BLaER1 treated with 17β-estradiol and CSF1 and Interleukin-3, amounts not matched to agents 10 nM and 100 nM (cell line): Measurements from ENCODE around the gene PIK3R2.
"Not testable (repeated sequence)": the region's sequence is repeated elsewhere in the genome, so short reads cannot be mapped to it uniquely, and the experiment has no call there.

ENCODE experiments used
- H3K27ac ChIP-seq, 11 experiments: shearing (Covaris generic); formaldehyde crosslinking; 2 replicates each; pipeline ENCODE4 v1.8.1; 2022
- H3K27me3 ChIP-seq, 11 experiments: shearing (Covaris generic); formaldehyde crosslinking; 2 replicates each; pipeline ENCODE4 v1.8.1; 2022
- H3K36me3 ChIP-seq, 11 experiments: shearing (Covaris generic); formaldehyde crosslinking; 2 replicates each; pipeline ENCODE4 v1.8.1; 2022
- H3K4me1 ChIP-seq, 10 experiments: shearing (Covaris generic); formaldehyde crosslinking; 2 replicates each; pipeline ENCODE4 v1.8.1; 2022
- H3K4me2 ChIP-seq, 11 experiments: shearing (Covaris generic); formaldehyde crosslinking; 2 replicates each; pipeline ENCODE4 v1.8.1; 2022
- H3K4me3 ChIP-seq, 10 experiments: shearing (Covaris generic); formaldehyde crosslinking; 2 replicates each; pipeline ENCODE4 v1.8.1; 2022
- H3K9ac ChIP-seq, 11 experiments: shearing (Covaris generic); formaldehyde crosslinking; 2 replicates each; pipeline ENCODE4 v1.8.1; 2022
- H3K9me3 ChIP-seq, 11 experiments: shearing (Covaris generic); formaldehyde crosslinking; replicated peaks in 1 of 11; 2 replicates each; pipeline ENCODE4 v1.8.1; 2022
- H4K20me1 ChIP-seq, 11 experiments: shearing (Covaris generic); formaldehyde crosslinking; 2 replicates each; pipeline ENCODE4 v1.8.1; 2022
- Cebpa-rat ChIP-seq, 11 experiments: shearing (Covaris generic); IDR thresholded peaks; 2 replicates each; pipeline ENCODE4 v1.8.1; 2022

PIK3R2 gene

DNA sequence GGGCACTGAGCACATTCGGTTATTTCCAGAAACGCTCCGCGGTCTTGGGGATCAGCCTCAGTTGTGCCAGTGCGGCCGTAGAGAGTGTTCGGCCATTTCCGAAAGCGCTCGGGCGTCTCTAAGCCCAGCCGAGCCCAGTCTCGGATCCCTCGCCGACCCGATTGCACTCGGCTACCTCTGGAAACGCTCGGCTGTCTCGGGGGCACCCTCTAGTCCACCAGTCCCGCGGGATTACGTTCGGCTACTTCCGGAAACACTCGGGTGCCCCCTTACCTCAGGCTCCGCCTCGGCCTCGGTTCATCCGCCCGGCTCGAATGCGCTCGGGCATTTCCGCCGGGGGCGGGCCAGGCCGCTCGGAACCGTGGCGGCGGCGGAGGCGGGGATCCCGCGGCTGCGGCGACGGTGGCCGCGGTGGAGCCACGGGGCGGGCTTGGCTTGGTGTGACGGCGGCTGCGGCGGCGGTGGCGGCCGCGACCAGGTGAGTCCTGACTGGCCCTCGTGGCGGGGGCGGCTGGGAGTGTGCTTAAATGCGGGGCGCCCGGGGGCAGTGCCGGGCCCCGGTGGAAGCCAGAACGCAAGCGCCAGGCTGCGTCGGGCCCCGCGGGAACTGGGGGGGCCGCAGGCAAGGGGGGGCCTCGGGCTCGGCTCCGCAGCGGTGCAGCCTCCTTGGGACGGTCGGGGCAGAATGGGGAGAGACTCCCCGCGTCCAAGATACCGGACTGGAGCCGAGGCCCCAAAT, at the start of gene PIK3R2:
Gene PIK3R2 (plus strand): TSS at position 347 of the 739 bp plus-strand sequence. CDS start 2,717 bp downstream, outside the sequence.
- peak within 1 kb of the TSS; percentile 83 to 98 (median 94) for H3K9ac ChIP-seq
- no peaks in the 10 kb centered on the region for H3K9me3 ChIP-seq
- H3K27ac ChIP-seq: peak within 1 kb of the TSS; percentile 85 to 99 (median 95)
- H4K20me1 ChIP-seq: peaks cover 0 to 42% (median 18%) of the 10 kb centered on the region in 11 experiments; a peak in 15 of 22 replicates
- peak within 1 kb of the TSS; percentile 74 to 92 (median 84) for H3K4me3 ChIP-seq
- H3K36me3 ChIP-seq: peaks cover 7 to 51% (median 30%) of the 10 kb centered on the region in 11 experiments; a peak in 20 of 22 replicates
- TF ChIP-seq Cebpa-rat (IDR thresholded peaks at IDR 0.05): no peak
- H3K4me2 ChIP-seq: peak within 1 kb of the TSS; percentile 91 to 100 (median 99)
- H3K27me3 ChIP-seq: no peaks in the 10 kb centered on the region
- H3K4me1 ChIP-seq: peaks cover 44 to 55% (median 48%) of the 10 kb centered on the region in 10 experiments

DNA sequence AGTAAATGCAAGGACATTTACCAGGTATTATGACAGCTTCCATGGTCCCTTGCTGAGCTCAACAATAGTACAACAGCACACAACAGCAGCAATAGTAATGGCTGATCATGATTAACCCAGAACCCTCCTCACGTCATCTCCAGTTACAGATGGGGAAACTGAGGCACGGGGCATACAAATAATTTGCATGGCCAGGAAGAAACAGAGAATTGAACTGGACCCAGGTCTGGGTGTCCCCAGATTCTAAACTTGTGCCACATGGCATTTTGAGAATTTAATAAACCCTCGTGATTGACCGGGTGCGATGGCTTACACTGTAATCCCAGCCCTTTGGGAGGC, 48.2 kb upstream of the PIK3R2 start:
- Histone ChIP-seq H3K4me1 (peaks cover 57 to 97% (median 91%) of the 10 kb centered on the region in 10 experiments), H3K4me3 (peak overlapping the region in 9 of 10 experiments; percentile 39 to 60 (median 46); a peak in 17 of 20 replicates), H3K4me2 (peak overlapping the region; percentile 77 to 89 (median 84)), H3K27ac (peak overlapping the region in 10 of 11 experiments; percentile 21 to 79 (median 71); a peak in 20 of 22 replicates), H3K36me3 (peaks cover 0 to 9% (median 0%) of the 10 kb centered on the region in 11 experiments; a peak in 2 of 22 replicates), H3K9ac (peak overlapping the region; percentile 9 to 67 (median 60); a peak in 20 of 22 replicates), H4K20me1 (peaks cover 0 to 8% (median 0%) of the 10 kb centered on the region in 11 experiments; a peak in 2 of 22 replicates), H3K9me3 (no peaks in the 10 kb centered on the region), H3K27me3 (no peaks in the 10 kb centered on the region)
- TF ChIP-seq Cebpa-rat (IDR thresholded peaks at IDR 0.05): no peak

- Histone ChIP-seq H3K4me1 (peaks cover 52 to 97% (median 91%) of the 10 kb centered on the region in 10 experiments), H3K4me2 (peak overlapping the region in 10 of 11 experiments; percentile 77 to 89 (median 84); a peak in 15 of 22 replicates), H3K9ac (0 out of 22 replicates have a peak overlapping the region, but pooled peaks of 2 of the 11 experiments have one; percentile 49 to 62), H3K27ac (peak overlapping the region in 4 of 11 experiments; percentile 71 to 79 (median 76); a peak in 7 of 22 replicates), H4K20me1 (peaks cover 0 to 11% (median 0%) of the 10 kb centered on the region in 11 experiments; a peak in 4 of 22 replicates)
- not testable (repeated sequence) for H3K4me3 ChIP-seq, H3K36me3 ChIP-seq, H3K9me3 ChIP-seq, H3K27me3 ChIP-seq
Observed at GRCh38 chr19:18105259-18105658, 47.7 kb upstream of the PIK3R2 start.

GRCh38 chr19:18107235-18107634, 45.7 kb upstream of the PIK3R2 start:
- H4K20me1 ChIP-seq: peaks cover 0 to 20% (median 4%) of the 10 kb centered on the region in 11 experiments; a peak in 6 of 22 replicates
- H3K27ac ChIP-seq: peak overlapping the region in 9 of 11 experiments; percentile 56 to 80 (median 75); a peak in 17 of 22 replicates
- H3K4me2 ChIP-seq: peak overlapping the region; percentile 88 to 100 (median 98); a peak in 21 of 22 replicates
- no peak for TF ChIP-seq Cebpa-rat (IDR thresholded peaks at IDR 0.05)
- H3K9me3 ChIP-seq: no peaks in the 10 kb centered on the region
- H3K36me3 ChIP-seq: peaks cover 8 to 22% (median 15%) of the 10 kb centered on the region in 11 experiments; a peak in 17 of 22 replicates
- no peaks in the 10 kb centered on the region for H3K27me3 ChIP-seq
- H3K4me1 ChIP-seq: peaks cover 64 to 90% (median 82%) of the 10 kb centered on the region in 10 experiments
- H3K4me3 ChIP-seq: no peak overlapping the region
- H3K9ac ChIP-seq: peak overlapping the region in 9 of 11 experiments; percentile 14 to 81 (median 20); a peak in 10 of 22 replicates

- Histone ChIP-seq H3K9ac (peak overlapping the region; percentile 66 to 89 (median 82); a peak in 17 of 22 replicates), H3K27ac (peak overlapping the region in 10 of 11 experiments; percentile 62 to 81 (median 78); a peak in 18 of 22 replicates), H3K4me1 (peaks cover 57 to 78% (median 72%) of the 10 kb centered on the region in 10 experiments), H3K4me2 (peak overlapping the region; percentile 88 to 100 (median 98)), H3K36me3 (peaks cover 13 to 30% (median 22%) of the 10 kb centered on the region in 11 experiments; a peak in 18 of 22 replicates), H3K27me3 (no peaks in the 10 kb centered on the region), H4K20me1 (peaks cover 0 to 20% (median 7%) of the 10 kb centered on the region in 11 experiments; a peak in 9 of 22 replicates), H3K4me3 (peak overlapping the region in 6 of 10 experiments; percentile 64 to 89 (median 82); a peak in 5 of 20 replicates), H3K9me3 (no peaks in the 10 kb centered on the region)
- TF ChIP-seq Cebpa-rat (IDR thresholded peaks at IDR 0.05): no peak
Observed at GRCh38 chr19:18108897-18109296, 44.1 kb upstream of the PIK3R2 start.

DNA sequence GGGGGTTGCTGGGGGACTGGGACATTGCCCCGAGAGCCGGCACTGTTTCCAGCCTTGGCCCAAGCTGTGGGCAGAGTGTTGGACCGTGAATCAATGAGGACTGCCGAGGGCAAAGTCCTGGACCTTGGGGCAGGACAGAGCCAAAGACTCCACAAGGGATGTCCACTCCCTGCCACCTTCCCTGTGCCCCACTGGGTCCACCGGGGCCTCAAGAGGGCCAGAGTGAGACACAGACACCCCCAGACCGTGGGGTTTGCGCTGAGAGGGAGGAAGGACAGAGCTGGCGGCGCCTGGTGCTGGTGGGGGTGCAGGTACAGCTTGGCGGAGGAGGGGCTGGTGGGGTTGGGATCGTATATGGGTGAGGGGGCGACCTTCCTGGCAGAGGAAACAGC, 43.6 kb upstream of the PIK3R2 start:
- TF ChIP-seq Cebpa-rat (IDR thresholded peaks at IDR 0.05): no peak
- no peaks in the 10 kb centered on the region for H3K27me3 ChIP-seq
- peak overlapping the region; percentile 66 to 89 (median 82) for H3K9ac ChIP-seq
- peaks cover 17 to 34% (median 27%) of the 10 kb centered on the region in 11 experiments; a peak in 21 of 22 replicates for H3K36me3 ChIP-seq
- H3K27ac ChIP-seq: peak overlapping the region; percentile 62 to 81 (median 77); a peak in 20 of 22 replicates
- peak overlapping the region; percentile 61 to 89 (median 73) for H3K4me3 ChIP-seq
- H4K20me1 ChIP-seq: peaks cover 0 to 21% (median 9%) of the 10 kb centered on the region in 11 experiments; a peak in 9 of 22 replicates
- H3K4me1 ChIP-seq: peaks cover 55 to 75% (median 68%) of the 10 kb centered on the region in 10 experiments
- H3K4me2 ChIP-seq: peak overlapping the region; percentile 88 to 100 (median 98)
- no peaks in the 10 kb centered on the region for H3K9me3 ChIP-seq

GRCh38 chr19:18109733-18110608, 43.0 kb upstream of the PIK3R2 start:
- Histone ChIP-seq H3K27ac (peak overlapping the region; percentile 62 to 81 (median 77)), H3K4me2 (peak overlapping the region; percentile 88 to 100 (median 98)), H3K9ac (peak overlapping the region; percentile 66 to 89 (median 82))

More at GRCh38 chr19:18109733-18110608, 43.0 kb upstream of the PIK3R2 start:
- Histone ChIP-seq H4K20me1 (peaks cover 0 to 28% (median 9%) of the 10 kb centered on the region in 11 experiments; a peak in 10 of 22 replicates), H3K36me3 (peaks cover 23 to 41% (median 33%) of the 10 kb centered on the region in 11 experiments), H3K4me1 (peaks cover 51 to 69% (median 61%) of the 10 kb centered on the region in 10 experiments), H3K4me3 (peak overlapping the region; percentile 61 to 89 (median 73)), H3K27me3 (no peaks in the 10 kb centered on the region), H3K9me3 (no peaks in the 10 kb centered on the region)
- TF ChIP-seq Cebpa-rat (IDR thresholded peaks at IDR 0.05): no peak
